Stimulated activated CD4-positive, alpha-beta T cell treated with anti-CD3 and anti-CD28 coated beads, Interleukin-4, amount 100 ng/mL, for 4 hours (primary cell): ENCODE measurements around the gene BAIAP2.

Experiments
- DNase-seq, 2 experiments: peaks; one replicate each; pipeline ENCODE4 v3.0.0-alpha.2; 2020

BAIAP2 gene

DNA sequence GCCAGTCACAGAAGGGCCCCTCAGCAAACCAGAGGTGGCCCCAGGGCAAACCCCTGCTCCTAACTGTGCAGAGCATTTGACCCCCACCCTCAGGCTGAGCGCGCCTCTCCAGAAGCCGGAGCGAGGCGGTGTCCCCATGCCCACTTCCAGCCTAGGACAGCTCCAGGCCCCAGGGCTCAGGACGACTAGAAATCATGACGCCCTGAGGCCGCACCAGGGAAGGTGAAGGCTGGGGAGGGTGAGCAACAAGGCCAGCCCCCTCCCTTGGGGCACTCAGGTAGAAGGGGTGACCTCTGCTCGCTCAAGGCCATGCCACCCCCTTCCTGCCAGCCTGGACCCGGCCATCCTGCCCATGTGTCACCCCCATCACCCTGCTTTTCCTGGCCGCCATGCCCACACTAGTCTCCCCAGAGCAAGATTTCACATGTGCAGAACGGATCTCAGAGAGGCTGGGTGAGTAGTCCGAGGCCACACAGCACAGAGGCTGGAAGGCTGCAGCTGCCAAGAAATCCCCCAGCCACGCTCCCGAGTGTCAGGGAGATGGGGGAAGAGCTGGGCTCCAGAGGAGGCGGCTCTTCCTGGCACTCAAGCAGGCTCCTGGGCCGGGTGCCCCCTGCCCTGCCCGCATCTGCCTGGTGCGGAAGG lies 128.2 kb downstream of the BAIAP2 start:
- DNase-seq = no peak

DNA sequence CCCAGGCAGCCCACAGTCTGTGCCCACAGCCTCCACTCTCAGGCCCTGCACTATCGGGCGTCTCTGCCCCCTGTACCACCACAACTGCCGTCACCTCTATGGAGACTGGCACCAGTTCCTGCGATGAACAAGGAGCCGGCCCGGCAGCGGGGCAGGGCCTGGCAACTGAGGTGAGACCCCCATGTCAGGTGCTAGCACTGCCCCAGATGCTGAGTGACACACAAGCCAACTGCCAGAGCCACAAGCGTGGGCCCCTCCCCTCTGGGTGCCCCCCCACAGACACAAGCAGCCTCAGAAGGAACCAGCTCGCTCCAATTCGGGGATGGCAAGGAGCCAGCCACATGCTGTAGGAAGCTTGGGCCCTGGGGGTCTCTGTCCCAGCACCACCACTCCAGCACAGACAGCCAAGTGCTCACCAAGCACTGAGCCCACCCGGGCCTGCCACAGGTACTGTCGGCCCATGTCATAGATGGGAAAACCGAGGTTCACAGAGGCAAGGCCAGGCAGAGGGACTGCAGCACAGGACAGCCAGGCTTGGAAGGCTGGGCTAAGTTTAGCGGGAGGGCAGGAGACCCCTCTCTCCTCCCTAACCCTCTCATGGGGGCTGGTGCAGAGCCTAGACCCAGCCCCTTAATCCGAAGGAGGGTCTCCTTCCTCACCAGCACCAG lies 128.9 kb downstream of the BAIAP2 start:
- DNase-seq = no peak

DNA sequence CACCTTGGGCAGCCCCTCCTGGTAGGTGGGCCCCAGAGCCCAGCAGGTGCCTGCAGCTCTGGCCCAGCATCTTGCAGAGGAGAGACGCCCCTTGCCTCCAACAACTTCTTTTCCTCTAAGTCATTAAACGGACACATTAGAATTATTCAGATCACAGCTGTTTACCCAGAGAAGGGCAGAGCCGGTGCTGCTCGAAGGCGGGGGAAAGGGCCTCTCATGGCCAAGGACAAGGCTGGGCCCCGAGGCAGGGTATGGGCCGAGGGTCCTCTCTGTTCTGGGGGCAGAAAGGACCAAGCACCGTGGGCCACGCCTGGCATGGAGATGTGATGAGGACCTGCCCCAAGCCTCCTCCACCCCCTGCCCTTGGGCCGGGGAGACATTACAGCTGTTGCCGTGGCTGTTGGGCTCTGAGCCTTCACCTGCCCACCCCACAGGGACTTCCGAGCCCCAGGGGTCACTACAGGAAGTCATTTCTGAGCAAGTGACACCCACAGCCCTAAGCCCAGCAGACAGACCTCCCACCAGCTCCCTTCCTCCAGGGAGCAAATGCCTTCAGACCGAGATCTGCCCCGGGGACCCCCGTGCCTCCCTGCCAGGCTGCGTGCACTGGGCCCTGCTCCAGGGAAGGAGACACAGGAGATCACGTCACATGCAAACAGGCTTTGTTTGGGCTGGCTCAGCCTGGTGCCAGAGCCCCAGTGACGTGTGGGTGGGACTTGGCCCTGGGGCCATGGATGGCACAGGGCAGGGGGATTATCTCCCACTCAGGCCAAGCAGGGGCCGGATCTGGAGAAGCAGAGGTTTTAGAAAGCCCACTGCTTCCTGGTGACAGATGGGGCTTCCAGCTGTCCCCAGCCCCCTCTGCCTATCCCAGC lies 129.7 kb downstream of the BAIAP2 start:
- DNase-seq = no peak

DNA sequence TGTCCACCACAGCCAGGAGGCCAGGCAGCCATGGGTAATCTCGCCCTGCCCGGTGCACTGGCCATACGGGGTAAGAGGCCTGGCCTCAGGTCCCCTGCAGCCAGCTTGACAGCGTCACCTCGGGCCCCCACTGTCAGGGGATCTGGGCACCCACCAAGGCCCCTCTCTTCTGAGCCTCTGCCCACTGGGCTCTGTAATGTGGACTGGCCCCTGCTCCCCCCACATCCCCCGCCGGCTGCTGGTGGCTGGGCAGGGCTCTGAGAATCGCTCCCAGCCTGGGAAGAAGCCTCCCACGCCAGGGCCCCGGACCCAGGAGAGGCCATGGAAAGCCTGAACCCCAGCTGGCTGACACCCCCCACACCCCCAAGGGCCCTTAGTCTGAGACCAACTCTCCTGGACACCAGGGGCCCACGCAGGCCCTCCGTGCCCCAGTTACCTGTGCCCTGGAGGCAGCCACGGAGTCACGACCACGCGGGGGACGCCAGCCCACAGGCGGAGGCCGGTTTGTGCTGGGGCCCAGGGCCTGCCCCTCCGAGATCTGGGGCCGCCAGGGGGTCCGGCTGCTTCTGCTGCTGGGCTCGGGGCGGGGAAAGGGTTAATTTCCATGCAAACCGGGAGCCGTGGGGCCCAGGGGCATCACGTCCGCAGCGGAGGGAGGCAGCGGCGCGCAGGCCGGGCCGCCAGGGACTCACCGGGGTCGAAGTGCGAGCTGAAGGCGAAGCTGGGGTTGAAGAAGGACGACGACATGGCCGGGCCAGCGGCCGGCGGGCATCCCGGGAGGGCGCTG lies 130.5 kb downstream of the BAIAP2 start, which contains the start of gene PVALEF:
Gene PVALEF (plus strand): TSS at position 262 of the 787 bp plus-strand sequence. CDS start 15,720 bp downstream, outside the sequence.
- DNase-seq = no peak

DNA sequence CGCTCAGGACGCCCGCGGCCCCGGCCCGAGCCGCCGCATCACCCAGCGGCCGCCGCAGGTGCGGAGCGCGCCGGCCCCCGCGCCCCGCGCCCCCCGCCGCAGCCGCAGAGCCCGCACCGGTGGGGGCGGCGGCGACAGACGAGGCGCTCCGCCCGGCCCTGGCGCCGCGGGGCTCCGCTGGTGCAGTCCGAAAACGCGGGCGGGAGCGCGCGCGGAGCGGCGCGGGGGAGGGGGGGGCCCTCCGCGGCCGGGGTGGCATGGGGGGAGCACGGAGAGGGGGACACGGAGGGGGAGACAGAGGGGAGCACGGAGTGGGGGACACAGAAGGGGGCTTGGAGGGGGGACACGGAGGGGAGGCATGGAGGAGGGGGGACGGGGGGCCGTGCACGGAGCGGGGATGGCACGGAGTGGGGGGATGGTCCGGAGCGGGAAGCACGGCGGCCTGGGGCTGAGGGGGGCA lies 131.1 kb downstream of the BAIAP2 start, which contains the start of gene AATK:
Gene AATK (minus strand): TSS at position 189 of the 460 bp plus-strand sequence. CDS start 229 bp downstream, outside the sequence.
- DNase-seq = no peak
